ENCODE measurements around the gene LSM10.
A peak's percentile ranks its signal among the peaks of the same experiment; 100 is the strongest.

LSM10 gene

DNA sequence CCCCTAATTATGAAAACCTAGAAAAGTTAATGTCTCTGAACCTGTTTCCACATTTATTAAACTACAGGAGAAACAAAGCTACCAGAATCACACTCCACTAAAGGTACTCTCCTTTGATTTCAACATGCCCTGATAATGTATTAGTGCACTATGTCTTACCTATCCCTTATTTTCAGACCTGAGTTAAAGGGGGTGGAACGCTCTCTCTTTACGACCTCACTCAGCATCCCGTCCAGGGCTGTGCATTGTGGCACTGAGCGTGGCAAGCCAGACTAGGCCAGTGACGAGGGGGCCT is 678 bp downstream of the LSM10 start:
- peak overlapping the region; percentile 95 to 97 for H3K4me3 ChIP-seq (ENCODE audit: low read depth in 1 of 2, low read length in 2 of 2)
- H3K27ac ChIP-seq (ENCODE audit: low read depth, low read length), result peak overlapping the region; percentile 74
- peaks cover 5 to 21% of the 10 kb centered on the region in 2 donors for H3K36me3 ChIP-seq (ENCODE audit: control insufficient read depth in 1 of 2, insufficient read depth in 2 of 2, low read length in 2 of 2)
- no peaks in the 10 kb centered on the region for H3K27me3 ChIP-seq (ENCODE audit: control insufficient read depth in 1 of 2, insufficient read depth in 2 of 2, low read length in 2 of 2)
- peaks cover 8 to 16% of the 10 kb centered on the region in 2 donors for H3K4me1 ChIP-seq (ENCODE audit: control insufficient read depth in 1 of 2, insufficient read depth in 2 of 2, low read length in 2 of 2)
- peak overlapping the region; percentile 86 to 92 for H3K9ac ChIP-seq (ENCODE audit: low read depth in 1 of 2, low read length in 2 of 2)
- no peaks in the 10 kb centered on the region for H3K9me3 ChIP-seq (ENCODE audit: control insufficient read depth in 1 of 2, low read length in 2 of 2)

DNA sequence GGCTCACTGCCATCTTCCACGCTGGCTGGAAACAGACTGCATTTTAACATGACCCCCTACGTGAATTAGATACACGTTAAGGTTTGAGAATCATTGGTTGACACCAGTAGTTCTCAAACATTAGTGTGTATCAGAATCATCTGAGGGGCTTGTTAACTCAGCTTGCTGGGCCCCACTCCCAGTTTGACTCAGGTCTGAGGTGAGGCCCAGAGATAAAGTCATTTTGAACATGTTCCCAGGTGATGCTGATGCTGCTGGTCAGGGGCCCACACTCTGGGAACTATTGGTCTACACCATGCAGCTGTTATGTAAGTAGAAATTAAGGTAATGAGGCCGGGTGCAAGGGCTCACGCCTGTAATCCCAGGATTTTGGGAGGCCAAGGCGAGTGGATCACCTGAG is 1.3 kb downstream of the LSM10 start:
- Histone ChIP-seq H3K36me3 (ENCODE audit: control insufficient read depth in 1 of 2, insufficient read depth in 2 of 2, low read length in 2 of 2) (peaks cover 9 to 26% of the 10 kb centered on the region in 2 donors), H3K4me1 (ENCODE audit: control insufficient read depth in 1 of 2, insufficient read depth in 2 of 2, low read length in 2 of 2) (peaks cover 8 to 13% of the 10 kb centered on the region in 2 donors), H3K4me3 (ENCODE audit: low read depth in 1 of 2, low read length in 2 of 2) (no peak overlapping the region), H3K9ac (ENCODE audit: low read depth in 1 of 2, low read length in 2 of 2) (no peak overlapping the region), H3K27ac (ENCODE audit: low read depth, low read length) (no peak overlapping the region), H3K27me3 (ENCODE audit: control insufficient read depth in 1 of 2, insufficient read depth in 2 of 2, low read length in 2 of 2) (no peaks in the 10 kb centered on the region), H3K9me3 (ENCODE audit: control insufficient read depth in 1 of 2, low read length in 2 of 2) (no peaks in the 10 kb centered on the region)

DNA sequence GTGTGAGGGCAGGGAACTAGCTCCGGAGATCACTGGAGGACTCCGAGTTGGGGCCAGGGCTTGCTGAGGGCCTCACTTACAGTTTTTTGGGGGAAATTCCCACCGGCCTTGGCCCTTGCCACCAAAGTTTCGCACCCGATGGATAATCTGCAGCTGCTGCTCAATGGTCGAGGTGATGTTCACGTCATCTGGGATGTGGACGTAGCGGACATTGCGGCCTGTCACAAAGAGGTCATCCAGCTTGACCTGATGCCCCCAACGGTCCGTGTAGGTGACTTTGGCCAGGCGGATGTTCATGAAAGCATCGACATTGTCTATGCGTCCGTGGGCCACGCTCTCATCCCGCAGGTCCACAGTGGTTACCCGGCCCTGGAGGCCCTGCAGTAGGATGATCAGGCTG is 4.0 kb downstream of the LSM10 start:
- no peak overlapping the region for H3K4me3 ChIP-seq (ENCODE audit: low read depth in 1 of 2, low read length in 2 of 2)
- H3K27me3 ChIP-seq (ENCODE audit: control insufficient read depth in 1 of 2, insufficient read depth in 2 of 2, low read length in 2 of 2), result no peaks in the 10 kb centered on the region
- no peaks in the 10 kb centered on the region for H3K9me3 ChIP-seq (ENCODE audit: control insufficient read depth in 1 of 2, low read length in 2 of 2)
- H3K27ac ChIP-seq (ENCODE audit: low read depth, low read length), result no peak overlapping the region
- no peak overlapping the region for H3K9ac ChIP-seq (ENCODE audit: low read depth in 1 of 2, low read length in 2 of 2)
- peaks cover 8 to 15% of the 10 kb centered on the region in 2 donors for H3K4me1 ChIP-seq (ENCODE audit: control insufficient read depth in 1 of 2, insufficient read depth in 2 of 2, low read length in 2 of 2)
- H3K36me3 ChIP-seq (ENCODE audit: control insufficient read depth in 1 of 2, insufficient read depth in 2 of 2, low read length in 2 of 2), result peaks cover 14 to 39% of the 10 kb centered on the region in 2 donors

DNA sequence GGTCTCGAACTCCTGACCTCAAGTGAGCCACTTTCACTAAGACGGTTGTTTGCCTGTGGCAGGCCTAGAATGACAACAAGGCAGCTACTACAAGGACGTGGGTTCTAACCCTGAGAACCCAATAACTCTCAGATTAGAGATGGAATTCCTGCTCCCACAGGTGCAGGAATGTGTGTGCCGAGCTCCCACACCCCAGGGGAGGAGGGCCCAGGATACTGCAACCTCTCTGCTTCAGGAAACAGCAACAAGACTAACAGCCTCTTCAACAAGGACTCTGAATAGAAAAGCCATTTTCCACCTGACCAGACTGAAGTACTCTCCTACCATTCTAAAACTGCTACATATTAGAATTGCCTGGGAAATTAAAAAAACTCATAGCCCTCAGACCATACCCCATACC is 4.9 kb downstream of the LSM10 start:
- Histone ChIP-seq H3K27me3 (ENCODE audit: control insufficient read depth in 1 of 2, insufficient read depth in 2 of 2, low read length in 2 of 2) (no peaks in the 10 kb centered on the region), H3K4me3 (ENCODE audit: low read depth in 1 of 2, low read length in 2 of 2) (no peak overlapping the region), H3K9ac (ENCODE audit: low read depth in 1 of 2, low read length in 2 of 2) (no peak overlapping the region), H3K9me3 (ENCODE audit: control insufficient read depth in 1 of 2, low read length in 2 of 2) (no peaks in the 10 kb centered on the region), H3K27ac (ENCODE audit: low read depth, low read length) (no peak overlapping the region), H3K4me1 (ENCODE audit: control insufficient read depth in 1 of 2, insufficient read depth in 2 of 2, low read length in 2 of 2) (peaks cover 10 to 14% of the 10 kb centered on the region in 2 donors), H3K36me3 (ENCODE audit: control insufficient read depth in 1 of 2, insufficient read depth in 2 of 2, low read length in 2 of 2) (peaks cover 14 to 39% of the 10 kb centered on the region in 2 donors)

DNA sequence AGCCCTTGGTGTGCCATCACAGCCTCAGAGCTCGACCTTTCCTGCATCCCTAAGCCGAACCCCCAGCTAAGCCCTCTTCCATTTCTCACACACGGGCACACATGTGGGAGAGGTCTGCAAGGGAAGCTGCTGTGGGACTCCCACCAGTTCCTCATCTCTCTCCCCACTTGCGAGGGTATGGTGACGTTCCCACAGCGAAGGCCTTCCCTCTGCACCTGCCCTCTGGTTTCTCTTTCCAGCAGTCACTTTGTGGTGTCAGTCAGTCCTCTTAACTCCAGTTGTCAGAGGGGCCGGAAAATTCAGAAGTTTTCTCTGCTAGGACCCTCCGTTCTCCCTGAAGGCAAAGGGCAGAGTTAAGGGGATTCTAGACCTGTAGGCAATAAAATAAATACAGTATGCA is 6.4 kb downstream of the LSM10 start:
- Histone ChIP-seq H3K9me3 (ENCODE audit: control insufficient read depth in 1 of 2, low read length in 2 of 2) (no peaks in the 10 kb centered on the region), H3K27me3 (ENCODE audit: control insufficient read depth in 1 of 2, insufficient read depth in 2 of 2, low read length in 2 of 2) (no peaks in the 10 kb centered on the region), H3K36me3 (ENCODE audit: control insufficient read depth in 1 of 2, insufficient read depth in 2 of 2, low read length in 2 of 2) (peaks cover 14 to 39% of the 10 kb centered on the region in 2 donors), H3K4me3 (ENCODE audit: low read depth in 1 of 2, low read length in 2 of 2) (no peak overlapping the region), H3K4me1 (ENCODE audit: control insufficient read depth in 1 of 2, insufficient read depth in 2 of 2, low read length in 2 of 2) (peaks cover 18 to 22% of the 10 kb centered on the region in 2 donors), H3K27ac (ENCODE audit: low read depth, low read length) (no peak overlapping the region), H3K9ac (ENCODE audit: low read depth in 1 of 2, low read length in 2 of 2) (no peak overlapping the region)

DNA sequence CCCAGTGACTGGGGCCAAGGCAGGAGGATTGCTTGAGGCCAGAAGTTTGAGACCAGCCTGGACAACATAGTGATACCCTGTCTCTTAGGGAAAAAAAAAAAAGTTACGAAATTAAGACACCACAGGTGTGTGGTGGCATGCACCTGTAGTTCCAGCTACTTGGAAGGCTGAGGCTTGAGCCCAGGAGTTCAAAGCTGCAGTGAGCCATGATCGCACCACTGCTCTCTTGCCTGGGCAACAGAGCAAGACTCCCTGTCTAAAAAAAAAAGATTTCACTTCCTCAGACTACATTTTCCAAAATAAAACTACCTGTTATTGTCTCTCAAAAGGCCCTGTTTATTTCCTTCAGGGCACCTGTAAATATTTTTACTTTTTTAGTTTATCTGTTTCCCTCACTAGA is 7.3 kb downstream of the LSM10 start:
- no peak overlapping the region for H3K4me3 ChIP-seq (ENCODE audit: low read depth in 1 of 2, low read length in 2 of 2)
- peaks cover 16 to 21% of the 10 kb centered on the region in 2 donors for H3K4me1 ChIP-seq (ENCODE audit: control insufficient read depth in 1 of 2, insufficient read depth in 2 of 2, low read length in 2 of 2)
- H3K27ac ChIP-seq (ENCODE audit: low read depth, low read length), result no peak overlapping the region
- no peak overlapping the region for H3K9ac ChIP-seq (ENCODE audit: low read depth in 1 of 2, low read length in 2 of 2)
- no peaks in the 10 kb centered on the region for H3K9me3 ChIP-seq (ENCODE audit: control insufficient read depth in 1 of 2, low read length in 2 of 2)
- no peaks in the 10 kb centered on the region for H3K27me3 ChIP-seq (ENCODE audit: control insufficient read depth in 1 of 2, insufficient read depth in 2 of 2, low read length in 2 of 2)
- H3K36me3 ChIP-seq (ENCODE audit: control insufficient read depth in 1 of 2, insufficient read depth in 2 of 2, low read length in 2 of 2), result peaks cover 14 to 39% of the 10 kb centered on the region in 2 donors

DNA sequence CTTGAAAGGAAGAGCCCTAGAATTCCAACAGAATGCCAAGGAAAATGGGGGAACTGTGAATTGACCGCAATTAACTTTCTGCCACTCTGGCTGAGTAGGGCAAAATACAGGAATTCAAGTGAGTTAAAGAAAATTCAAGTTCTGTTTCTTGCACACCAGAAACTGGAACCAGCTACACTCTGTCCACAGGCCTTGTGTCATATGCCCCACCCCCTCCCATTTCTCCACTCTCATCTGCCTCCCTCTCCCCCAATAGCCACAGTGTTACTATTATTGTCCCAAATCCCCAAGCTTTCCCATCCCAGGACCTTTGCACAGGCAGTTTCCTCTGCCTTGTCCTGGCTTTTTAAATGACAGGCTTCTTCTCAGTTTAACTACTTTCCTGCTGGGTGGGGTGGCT is 7.7 kb downstream of the LSM10 start:
- no peak overlapping the region for H3K4me3 ChIP-seq (ENCODE audit: low read depth in 1 of 2, low read length in 2 of 2)
- no peak overlapping the region for H3K9ac ChIP-seq (ENCODE audit: low read depth in 1 of 2, low read length in 2 of 2)
- H3K36me3 ChIP-seq (ENCODE audit: control insufficient read depth in 1 of 2, insufficient read depth in 2 of 2, low read length in 2 of 2), result peaks cover 14 to 39% of the 10 kb centered on the region in 2 donors
- H3K4me1 ChIP-seq (ENCODE audit: control insufficient read depth in 1 of 2, insufficient read depth in 2 of 2, low read length in 2 of 2), result peaks cover 16 to 21% of the 10 kb centered on the region in 2 donors
- H3K9me3 ChIP-seq (ENCODE audit: control insufficient read depth in 1 of 2, low read length in 2 of 2), result no peaks in the 10 kb centered on the region
- no peaks in the 10 kb centered on the region for H3K27me3 ChIP-seq (ENCODE audit: control insufficient read depth in 1 of 2, insufficient read depth in 2 of 2, low read length in 2 of 2)
- no peak overlapping the region for H3K27ac ChIP-seq (ENCODE audit: low read depth, low read length)

DNA sequence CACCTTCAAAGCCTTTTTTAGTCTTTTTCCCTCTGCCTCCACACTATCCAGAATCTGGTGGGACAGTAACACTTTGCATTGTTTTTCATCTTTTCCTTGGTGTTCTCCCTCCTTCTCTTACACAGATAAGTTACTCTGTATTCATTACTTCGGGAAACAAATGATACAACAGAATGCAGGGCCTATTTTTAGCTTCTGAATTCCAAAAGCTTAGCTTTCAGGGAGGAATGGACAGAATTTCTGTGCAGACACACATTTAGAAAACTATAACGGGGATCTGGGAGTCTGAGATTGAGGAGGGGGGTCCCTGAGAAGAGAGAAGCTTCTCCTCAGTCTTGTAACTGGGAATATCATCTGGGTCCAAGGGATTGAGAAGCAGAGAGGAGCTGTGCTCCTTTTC is 8.4 kb downstream of the LSM10 start:
- Histone ChIP-seq H3K4me1 (ENCODE audit: control insufficient read depth in 1 of 2, insufficient read depth in 2 of 2, low read length in 2 of 2) (peaks cover 20 to 28% of the 10 kb centered on the region in 2 donors), H3K27ac (ENCODE audit: low read depth, low read length) (no peak overlapping the region), H3K9me3 (ENCODE audit: control insufficient read depth in 1 of 2, low read length in 2 of 2) (no peaks in the 10 kb centered on the region), H3K9ac (ENCODE audit: low read depth in 1 of 2, low read length in 2 of 2) (no peak overlapping the region), H3K36me3 (ENCODE audit: control insufficient read depth in 1 of 2, insufficient read depth in 2 of 2, low read length in 2 of 2) (peaks cover 14 to 39% of the 10 kb centered on the region in 2 donors), H3K4me3 (ENCODE audit: low read depth in 1 of 2, low read length in 2 of 2) (no peak overlapping the region), H3K27me3 (ENCODE audit: control insufficient read depth in 1 of 2, insufficient read depth in 2 of 2, low read length in 2 of 2) (no peaks in the 10 kb centered on the region)

DNA sequence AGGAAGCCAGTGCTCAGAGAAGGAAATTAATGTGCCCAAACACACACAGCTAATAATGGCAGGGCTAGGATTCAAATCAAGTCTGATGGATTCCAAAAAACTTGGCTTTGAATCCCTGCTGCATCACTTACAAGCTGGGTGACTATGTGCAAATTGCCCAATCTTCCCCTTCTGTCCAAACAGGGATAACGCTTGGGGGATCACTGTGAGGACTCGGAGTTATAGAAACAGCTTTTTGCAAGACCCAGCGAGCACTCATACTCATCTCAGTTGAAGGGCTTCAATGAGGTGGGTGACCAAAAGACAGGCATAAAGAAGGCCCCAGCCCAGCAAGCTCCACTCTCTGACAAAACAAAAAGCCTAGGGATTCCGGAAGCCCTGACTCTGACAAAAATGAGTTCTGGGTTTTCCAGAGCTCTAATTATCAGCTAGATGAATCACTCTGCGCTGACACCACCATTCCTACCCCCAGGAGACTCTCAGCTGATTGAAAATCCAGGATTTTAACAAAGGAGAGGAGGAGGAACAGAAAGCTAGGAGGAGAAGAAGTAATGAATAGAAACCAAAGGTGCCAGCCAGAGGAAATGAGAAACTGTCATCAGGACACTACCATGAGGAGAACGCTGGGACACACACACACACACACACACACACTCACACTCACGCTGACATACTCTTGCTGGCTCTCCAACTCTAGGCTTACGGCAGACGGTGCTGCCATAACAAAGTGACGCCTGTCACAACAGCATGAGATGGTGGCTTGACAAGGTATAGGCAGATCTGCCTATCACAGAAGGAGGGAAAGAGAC is 10.4 kb downstream of the LSM10 start:
- Histone ChIP-seq H3K4me3 (ENCODE audit: low read depth in 1 of 2, low read length in 2 of 2) (peak overlapping the region; percentile 74 to 84), H3K27me3 (ENCODE audit: control insufficient read depth in 1 of 2, insufficient read depth in 2 of 2, low read length in 2 of 2) (no peaks in the 10 kb centered on the region), H3K36me3 (ENCODE audit: control insufficient read depth in 1 of 2, insufficient read depth in 2 of 2, low read length in 2 of 2) (peaks cover 9 to 21% of the 10 kb centered on the region in 2 donors), H3K9ac (ENCODE audit: low read depth in 1 of 2, low read length in 2 of 2) (peak overlapping the region; percentile 87 to 88), H3K4me1 (ENCODE audit: control insufficient read depth in 1 of 2, insufficient read depth in 2 of 2, low read length in 2 of 2) (peaks cover 32 to 38% of the 10 kb centered on the region in 2 donors), H3K9me3 (ENCODE audit: control insufficient read depth in 1 of 2, low read length in 2 of 2) (no peaks in the 10 kb centered on the region), H3K27ac (ENCODE audit: low read depth, low read length) (peak overlapping the region; percentile 92)

DNA sequence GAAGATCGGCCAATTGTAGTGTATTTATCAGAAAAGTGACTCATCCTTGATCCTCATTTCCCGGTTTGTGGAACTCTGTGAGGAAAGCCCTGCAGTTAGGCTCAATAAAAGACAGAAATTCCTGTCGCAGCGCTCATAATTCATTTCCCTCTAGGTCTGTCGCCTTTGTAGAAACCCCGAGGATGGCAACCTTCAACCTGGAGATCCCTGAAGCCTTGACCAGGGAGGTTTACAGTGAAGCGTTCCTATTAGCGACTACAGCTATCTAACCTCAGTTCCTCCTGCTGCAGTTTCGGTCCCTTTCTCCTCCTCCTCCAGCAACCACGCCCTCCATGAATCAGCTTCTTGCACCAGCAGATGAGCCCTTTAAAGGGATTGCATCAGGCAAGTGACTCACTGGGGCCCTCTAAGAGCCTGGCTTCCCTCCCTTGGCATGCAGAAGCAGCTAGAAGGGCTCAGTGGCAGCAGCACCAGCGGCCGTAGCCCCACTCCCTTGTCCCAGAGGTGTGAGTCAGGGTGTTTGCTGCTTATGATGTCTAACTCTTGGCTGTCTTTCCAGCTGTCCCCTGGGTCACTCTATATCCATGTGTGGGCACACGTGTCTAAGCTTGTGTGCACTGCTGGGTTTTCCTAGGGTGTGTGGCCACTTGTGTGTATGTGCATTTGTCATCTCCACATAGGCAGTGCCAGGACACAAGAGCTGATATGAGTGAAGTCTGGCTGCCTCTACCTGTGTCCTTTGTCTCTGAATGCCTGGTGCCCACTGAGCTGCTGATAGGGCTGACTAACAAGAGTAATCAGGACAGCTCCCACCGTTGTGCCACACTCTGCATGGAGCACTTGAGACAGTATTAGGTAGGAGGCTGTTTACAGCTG is 11.2 kb downstream of the LSM10 start:
- Histone ChIP-seq H3K4me1 (ENCODE audit: control insufficient read depth in 1 of 2, insufficient read depth in 2 of 2, low read length in 2 of 2) (peaks cover 32 to 38% of the 10 kb centered on the region in 2 donors), H3K4me3 (ENCODE audit: low read depth in 1 of 2, low read length in 2 of 2) (peak overlapping the region; percentile 74 to 84), H3K27me3 (ENCODE audit: control insufficient read depth in 1 of 2, insufficient read depth in 2 of 2, low read length in 2 of 2) (no peaks in the 10 kb centered on the region), H3K27ac (ENCODE audit: low read depth, low read length) (peak overlapping the region; percentile 92), H3K9ac (ENCODE audit: low read depth in 1 of 2, low read length in 2 of 2) (peak overlapping the region; percentile 87 to 88), H3K36me3 (ENCODE audit: control insufficient read depth in 1 of 2, insufficient read depth in 2 of 2, low read length in 2 of 2) (peaks cover 7 to 14% of the 10 kb centered on the region in 2 donors), H3K9me3 (ENCODE audit: control insufficient read depth in 1 of 2, low read length in 2 of 2) (no peaks in the 10 kb centered on the region)
